Loucy (cell line): ENCODE data around the gene PBOV1.

Experiments used
- H2AFZ ChIP-seq: fragments of 200-600 bp; sonication (generic); 2 replicates; pipeline ENCODE4 v1.6.0; 2016; ENCODE audit warnings: antibody characterized with exemption, mild to moderate bottlenecking, low read length, moderate library complexity
- H3F3A ChIP-seq: fragments of 200-600 bp; 2 replicates; pipeline ENCODE4 v1.6.0; 2016; ENCODE audit warnings: antibody characterized with exemption, low read depth, mild to moderate bottlenecking
- H3K27me3 ChIP-seq: fragments of 200-600 bp; sonication (generic); 2 replicates; pipeline ENCODE4 v1.6.1; 2014; ENCODE audit warnings: low read length, mild to moderate bottlenecking; ENCODE audit not compliant: insufficient read depth, poor library complexity, severe bottlenecking
- H3K36me3 ChIP-seq: fragments of 200-600 bp; sonication (generic); 2 replicates; pipeline ENCODE4 v1.6.1; 2016; ENCODE audit warnings: low read length; ENCODE audit not compliant: insufficient read depth
- H3K4me1 ChIP-seq: fragments of 200-600 bp; sonication (generic); 2 replicates; pipeline ENCODE4 v1.5.1; 2014; ENCODE audit warnings: low read length, mild to moderate bottlenecking; ENCODE audit not compliant: insufficient read depth, poor library complexity, severe bottlenecking
- H3K4me2 ChIP-seq: fragments of 200-600 bp; sonication (generic); 2 replicates; pipeline ENCODE4 v1.6.0; 2014; ENCODE audit warnings: antibody characterized with exemption, low read length, low read depth, mild to moderate bottlenecking; ENCODE audit not compliant: poor library complexity, severe bottlenecking
- H3K4me3 ChIP-seq: fragments of 200-600 bp; sonication (generic); 2 replicates; pipeline ENCODE4 v1.5.1; 2014; ENCODE audit warnings: low read length, mild to moderate bottlenecking, mixed read lengths; ENCODE audit not compliant: poor library complexity, severe bottlenecking
- H3K79me2 ChIP-seq: fragments of 200-600 bp; sonication (generic); 2 replicates; pipeline ENCODE4 v1.6.1; 2014; ENCODE audit warnings: low read length; ENCODE audit not compliant: insufficient read depth
- H3K9ac ChIP-seq: fragments of 200-600 bp; sonication (generic); 2 replicates; pipeline ENCODE4 v1.6.0; 2014; ENCODE audit warnings: mild to moderate bottlenecking, low read depth, low read length, moderate library complexity; ENCODE audit not compliant: poor library complexity, severe bottlenecking
- H3K9me2 ChIP-seq: fragments of 200-600 bp; sonication (generic); replicated peaks from 2 replicates; pipeline ENCODE4 v1.6.1; 2016; ENCODE audit warnings: low read depth, low read length, mixed read lengths
- H3K9me3 ChIP-seq: fragments of 200-600 bp; sonication (generic); 2 replicates; pipeline ENCODE4 v1.6.1; 2014; ENCODE audit warnings: mild to moderate bottlenecking, antibody characterized with exemption, low read length, low read depth; ENCODE audit not compliant: insufficient read depth
- H4K20me1 ChIP-seq: fragments of 200-600 bp; sonication (generic); 2 replicates; pipeline ENCODE4 v1.6.0; 2014; ENCODE audit warnings: antibody characterized with exemption, low read length, mild to moderate bottlenecking; ENCODE audit not compliant: insufficient read depth, poor library complexity, severe bottlenecking
- EZH2phosphoT487 ChIP-seq: fragments of 200-600 bp; IDR thresholded peaks from 2 replicates; pipeline ENCODE4 v1.6.1; 2018; ENCODE audit warnings: antibody characterized with exemption, mild to moderate bottlenecking, moderate library complexity, borderline replicate concordance
- TF ChIP-seq, protein P1 (sequence below): fragments of 200-600 bp; sonication (generic); conservative IDR thresholded peaks from 2 replicates; pipeline ENCODE4 v1.5.1; 2014; ENCODE audit warnings: mild to moderate bottlenecking, antibody characterized with exemption, low read length

PBOV1 gene

DNA sequence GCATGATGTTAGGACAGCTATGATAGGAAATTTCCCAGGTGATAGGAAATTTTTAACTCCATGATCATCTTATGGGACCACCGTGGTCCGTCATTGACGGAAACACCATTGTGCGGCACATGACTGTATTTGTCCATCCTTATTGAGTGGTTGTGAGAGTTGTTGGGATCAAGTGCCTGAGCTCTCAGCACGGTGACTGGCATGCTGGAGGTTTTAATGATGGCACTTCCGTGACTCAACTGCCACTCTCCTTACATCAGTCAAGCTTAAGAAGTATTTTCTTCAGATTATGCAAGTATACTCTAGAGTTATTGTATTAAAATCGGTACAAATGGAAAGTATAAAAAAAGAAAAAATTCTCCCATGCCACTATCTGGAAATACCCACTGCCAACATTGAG, 20.7 kb downstream of the PBOV1 start:
- Histone ChIP-seq H3K4me2 (no peak overlapping the region), H3K9ac (no peak overlapping the region), H3K79me2 (no peaks in the 10 kb centered on the region), H3F3A (no peaks in the 10 kb centered on the region), H3K9me2 (no peaks in the 10 kb centered on the region), H3K4me3 (no peak overlapping the region), H3K27me3 (no peaks in the 10 kb centered on the region), H3K9me3 (no peaks in the 10 kb centered on the region), H3K36me3 (no peaks in the 10 kb centered on the region), H2AFZ (no peak overlapping the region), H4K20me1 (no peaks in the 10 kb centered on the region), H3K4me1 (no peaks in the 10 kb centered on the region)
- TF ChIP-seq, protein P1, sequence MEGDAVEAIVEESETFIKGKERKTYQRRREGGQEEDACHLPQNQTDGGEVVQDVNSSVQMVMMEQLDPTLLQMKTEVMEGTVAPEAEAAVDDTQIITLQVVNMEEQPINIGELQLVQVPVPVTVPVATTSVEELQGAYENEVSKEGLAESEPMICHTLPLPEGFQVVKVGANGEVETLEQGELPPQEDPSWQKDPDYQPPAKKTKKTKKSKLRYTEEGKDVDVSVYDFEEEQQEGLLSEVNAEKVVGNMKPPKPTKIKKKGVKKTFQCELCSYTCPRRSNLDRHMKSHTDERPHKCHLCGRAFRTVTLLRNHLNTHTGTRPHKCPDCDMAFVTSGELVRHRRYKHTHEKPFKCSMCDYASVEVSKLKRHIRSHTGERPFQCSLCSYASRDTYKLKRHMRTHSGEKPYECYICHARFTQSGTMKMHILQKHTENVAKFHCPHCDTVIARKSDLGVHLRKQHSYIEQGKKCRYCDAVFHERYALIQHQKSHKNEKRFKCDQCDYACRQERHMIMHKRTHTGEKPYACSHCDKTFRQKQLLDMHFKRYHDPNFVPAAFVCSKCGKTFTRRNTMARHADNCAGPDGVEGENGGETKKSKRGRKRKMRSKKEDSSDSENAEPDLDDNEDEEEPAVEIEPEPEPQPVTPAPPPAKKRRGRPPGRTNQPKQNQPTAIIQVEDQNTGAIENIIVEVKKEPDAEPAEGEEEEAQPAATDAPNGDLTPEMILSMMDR: no peak
- no peak for TF ChIP-seq EZH2phosphoT487

DNA sequence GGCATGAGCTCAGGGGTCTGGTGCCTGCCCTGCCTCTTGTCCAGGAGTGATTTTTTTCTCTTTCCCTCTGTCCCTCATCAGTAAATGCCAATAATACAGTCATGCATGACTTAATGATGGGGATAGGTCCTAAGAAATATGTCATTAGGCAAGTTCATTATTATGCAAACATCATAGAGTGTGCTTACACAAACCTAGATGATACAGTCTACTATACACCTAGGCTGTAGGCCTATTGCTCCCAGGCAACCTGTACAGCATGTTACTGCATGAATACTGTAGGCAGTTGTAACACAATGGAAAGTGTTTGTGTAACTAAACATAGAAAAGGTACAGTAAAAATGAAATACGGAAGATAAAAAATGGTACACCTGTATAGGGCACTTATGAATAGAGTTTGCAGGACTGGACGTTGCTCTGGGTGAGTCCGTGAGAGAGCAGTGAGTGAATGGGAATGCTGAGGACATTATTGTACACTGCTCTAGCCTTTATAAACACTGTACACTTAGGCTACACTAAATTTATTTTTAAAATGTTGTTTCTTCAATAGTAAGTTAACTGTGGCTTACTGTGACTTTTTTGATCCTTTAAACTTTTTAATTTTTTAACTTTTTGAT, 22.1 kb downstream of the PBOV1 start:
- H3K36me3 ChIP-seq: no peaks in the 10 kb centered on the region
- H3K4me2 ChIP-seq: no peak overlapping the region
- no peaks in the 10 kb centered on the region for H3K9me3 ChIP-seq
- no peaks in the 10 kb centered on the region for H3K79me2 ChIP-seq
- TF ChIP-seq, protein P1: no peak
- TF ChIP-seq EZH2phosphoT487: no peak
- no peak overlapping the region for H3K9ac ChIP-seq
- no peak overlapping the region for H2AFZ ChIP-seq
- no peak overlapping the region for H3K4me3 ChIP-seq
- no peaks in the 10 kb centered on the region for H3K27me3 ChIP-seq
- H4K20me1 ChIP-seq: no peaks in the 10 kb centered on the region
- H3K4me1 ChIP-seq: no peaks in the 10 kb centered on the region
- H3F3A ChIP-seq: no peaks in the 10 kb centered on the region
- no peaks in the 10 kb centered on the region for H3K9me2 ChIP-seq

DNA sequence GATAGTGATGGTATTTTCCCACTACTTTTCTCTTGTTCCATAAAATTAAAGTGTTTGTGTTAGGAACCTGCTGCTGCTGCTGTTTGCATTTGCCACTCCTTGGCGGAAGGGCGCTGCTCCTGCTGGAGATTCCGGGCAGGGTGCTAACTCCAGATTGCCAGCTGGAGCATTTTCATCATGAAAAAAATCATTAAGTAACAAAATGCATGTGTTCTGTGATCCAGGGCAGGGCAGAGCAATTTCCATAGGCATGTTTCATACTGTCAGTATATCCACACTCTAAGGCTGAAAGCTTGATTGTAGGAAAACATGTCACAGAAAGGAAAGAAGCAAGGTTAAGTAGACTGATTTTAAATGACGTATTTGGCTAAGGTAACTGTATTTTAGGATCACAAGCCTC, 24.0 kb downstream of the PBOV1 start:
- TF ChIP-seq, protein P1: no peak
- TF ChIP-seq EZH2phosphoT487: no peak
- H3K9me3 ChIP-seq: no peaks in the 10 kb centered on the region
- H3K9me2 ChIP-seq: no peaks in the 10 kb centered on the region
- no peak overlapping the region for H3K9ac ChIP-seq
- no peaks in the 10 kb centered on the region for H3K79me2 ChIP-seq
- no peak overlapping the region for H3K4me3 ChIP-seq
- H3K36me3 ChIP-seq: no peaks in the 10 kb centered on the region
- H2AFZ ChIP-seq: no peak overlapping the region
- H4K20me1 ChIP-seq: no peaks in the 10 kb centered on the region
- H3K27me3 ChIP-seq: no peaks in the 10 kb centered on the region
- no peaks in the 10 kb centered on the region for H3K4me1 ChIP-seq
- no peak overlapping the region for H3K4me2 ChIP-seq
- no peaks in the 10 kb centered on the region for H3F3A ChIP-seq
